Stimulated activated CD4-positive, alpha-beta T cell treated with anti-CD3 and anti-CD28 coated beads, TNF-alpha, amount 100 ng/mL, for 1 hour (primary cell): ENCODE measurements around the gene MARCHF5.
A peak's percentile ranks its signal among the peaks of the same experiment; 100 is the strongest.

ENCODE experiments used
- DNase-seq, 3 donors: peaks; one replicate each; pipeline ENCODE4 v3.0.0-alpha.2; 2020; ENCODE audit warnings: low read depth in 3 of 3, low spot score in 1 of 3

The MARCHF5 gene, protein sequence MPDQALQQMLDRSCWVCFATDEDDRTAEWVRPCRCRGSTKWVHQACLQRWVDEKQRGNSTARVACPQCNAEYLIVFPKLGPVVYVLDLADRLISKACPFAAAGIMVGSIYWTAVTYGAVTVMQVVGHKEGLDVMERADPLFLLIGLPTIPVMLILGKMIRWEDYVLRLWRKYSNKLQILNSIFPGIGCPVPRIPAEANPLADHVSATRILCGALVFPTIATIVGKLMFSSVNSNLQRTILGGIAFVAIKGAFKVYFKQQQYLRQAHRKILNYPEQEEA

DNA sequence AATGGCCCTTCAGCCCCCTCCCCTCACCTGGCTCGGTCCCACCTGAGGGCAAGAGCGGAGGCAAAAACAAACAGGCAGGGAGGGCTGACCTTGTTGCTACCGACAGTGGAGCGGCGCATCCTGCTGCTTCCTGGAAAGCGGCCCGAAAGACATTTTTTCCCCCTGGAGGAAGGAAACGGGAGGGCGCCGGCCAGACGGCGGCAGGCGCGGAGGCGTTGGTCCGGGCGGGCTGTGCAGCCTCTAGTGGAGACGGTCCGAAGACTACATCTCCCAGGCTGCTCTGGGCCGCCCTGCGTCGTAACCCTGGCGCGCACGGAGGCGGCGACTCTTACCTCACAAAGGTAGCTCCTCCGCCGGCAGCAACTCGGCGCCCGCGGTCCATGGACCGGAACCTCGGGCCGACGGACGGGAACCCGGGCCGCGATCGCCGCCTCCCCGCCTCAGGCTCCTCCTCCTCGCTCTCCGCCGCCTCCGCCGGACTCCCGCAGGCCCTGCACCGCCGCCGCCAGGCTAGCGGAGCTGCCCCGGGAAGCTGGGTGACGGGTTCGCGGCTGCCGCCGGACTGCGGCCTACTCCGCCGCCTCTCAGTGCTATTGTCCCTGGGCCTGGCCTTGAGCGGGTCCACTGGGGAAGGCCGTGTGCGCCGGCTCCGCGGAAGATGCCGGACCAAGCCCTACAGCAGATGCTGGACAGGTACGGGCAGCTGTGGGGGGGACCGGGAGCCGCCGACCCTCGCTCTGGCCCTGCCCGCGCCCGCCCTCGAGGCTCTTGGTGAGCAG is at the start of gene MARCHF5, which contains the start of gene CPEB3:
MARCHF5 (plus strand) TSS at position 331 of the 779 bp plus-strand sequence; CDS start at position 659, 328 bp downstream.
CPEB3 (minus strand) TSS at position 242 of the 779 bp plus-strand sequence. CDS start 50,728 bp downstream, outside the sequence.
- DNase-seq: peak; percentile 71 to 78 (median 76)

DNA sequence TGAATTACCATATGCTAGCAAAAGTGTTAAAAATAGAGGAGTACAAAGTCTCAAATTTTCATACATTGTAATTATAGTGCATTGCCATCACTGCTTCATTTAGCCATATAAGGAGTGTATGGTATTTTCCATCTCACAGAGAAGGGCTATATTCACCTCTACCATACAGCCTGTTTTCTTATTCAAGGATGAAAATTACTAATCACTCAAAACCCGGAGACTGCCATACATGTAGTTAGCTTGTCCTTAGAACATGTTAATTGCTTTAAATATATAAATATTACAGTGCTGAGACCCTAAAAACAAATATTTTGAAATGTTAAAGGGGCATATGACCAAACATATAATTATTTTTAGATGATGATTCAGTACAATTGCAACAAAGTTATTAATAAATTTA is 49.5 kb upstream of the MARCHF5 start:
- DNase-seq: no peak

DNA sequence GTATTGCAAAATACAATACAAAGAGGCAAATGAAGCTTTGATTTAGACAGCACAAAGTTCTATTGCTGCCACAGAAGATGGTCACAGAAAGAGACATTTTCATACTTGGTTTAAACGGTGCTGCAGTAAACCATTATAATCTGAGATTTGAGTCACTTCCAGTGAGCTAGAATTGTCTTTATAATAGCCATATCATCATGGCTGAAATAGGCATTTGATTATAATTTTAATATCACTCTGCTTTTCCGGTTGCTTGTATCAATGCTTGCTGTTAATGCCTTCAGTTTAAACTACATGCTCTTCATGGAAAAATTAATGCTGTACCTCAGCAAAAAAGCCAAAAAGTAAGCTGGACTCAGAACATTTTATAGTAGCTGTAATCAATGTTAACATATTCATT is 48.6 kb upstream of the MARCHF5 start:
- no peak for DNase-seq

DNA sequence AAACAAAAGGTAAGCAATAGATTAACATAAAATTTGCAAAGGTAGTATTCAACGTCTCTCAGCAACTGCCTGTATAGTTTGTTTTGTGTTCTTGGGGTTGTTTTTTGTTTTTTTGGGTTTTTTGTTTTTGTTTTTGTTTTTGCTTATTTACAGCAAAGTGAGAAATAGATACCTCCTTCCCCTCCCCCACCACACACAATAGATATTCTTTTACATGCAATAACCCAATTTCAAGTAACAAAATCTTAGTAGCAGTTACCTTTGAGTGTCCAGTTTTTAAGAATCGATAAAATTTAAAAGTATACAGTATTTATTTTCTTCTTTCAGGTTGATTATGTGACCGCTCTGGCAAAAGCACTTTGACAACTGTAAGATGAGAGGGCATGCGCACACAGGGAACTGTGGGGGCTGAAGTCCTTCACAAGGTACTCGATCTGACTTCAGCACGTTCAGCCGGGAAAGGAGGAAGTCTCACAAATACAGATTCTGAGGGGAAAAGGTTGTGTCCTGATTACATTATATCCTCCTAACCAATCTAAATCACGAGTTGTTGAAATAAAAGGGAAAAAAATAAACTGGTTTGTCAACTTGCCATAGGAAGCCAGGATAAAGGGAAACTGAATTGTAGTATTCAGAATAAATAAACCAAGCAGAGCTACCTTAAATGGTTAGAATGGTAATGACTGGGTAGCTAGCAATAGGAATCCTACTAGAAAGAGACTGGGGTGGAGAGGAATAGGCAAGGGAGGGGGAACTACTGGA is 47.9 kb upstream of the MARCHF5 start:
- DNase-seq: peak in 1 of 3 donors; percentile 14

DNA sequence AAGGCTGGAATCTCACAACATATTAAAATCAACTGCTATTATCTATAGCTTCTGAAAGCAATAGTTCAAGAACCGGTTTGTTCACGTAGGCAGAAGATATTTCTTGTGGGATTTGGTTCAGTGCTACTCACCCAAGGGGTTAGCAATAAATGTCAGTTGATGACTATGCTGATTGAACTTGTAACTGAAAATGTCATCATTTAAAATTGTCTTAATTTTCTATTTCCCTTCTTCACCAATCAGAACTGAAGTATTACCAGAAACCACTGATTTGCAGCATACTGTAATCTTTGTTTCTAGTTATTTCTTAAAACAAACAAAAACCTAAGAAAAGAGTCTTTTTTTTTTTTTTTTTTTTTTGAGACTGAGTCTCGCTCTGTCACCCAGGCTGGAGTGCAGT is 46.2 kb upstream of the MARCHF5 start:
- no peak for DNase-seq

DNA sequence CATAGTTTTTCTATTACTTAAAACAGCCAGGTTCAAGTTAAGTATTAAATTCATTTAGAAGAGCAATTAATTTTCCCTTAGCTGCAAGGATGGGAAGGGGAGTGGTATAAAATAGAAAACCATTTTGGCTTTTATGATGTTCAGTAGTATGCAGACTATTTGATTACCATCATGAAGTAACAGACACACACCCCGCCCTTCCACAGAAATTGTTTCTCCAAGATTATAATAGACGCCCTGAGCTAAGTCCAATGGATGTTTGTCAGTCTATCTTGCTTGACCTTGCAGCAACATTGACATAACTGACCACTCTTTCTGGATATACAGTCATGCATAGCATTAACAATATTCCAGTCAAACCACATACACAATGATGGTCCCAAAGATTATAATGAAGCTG is 42.4 kb upstream of the MARCHF5 start:
- DNase-seq: no peak

DNA sequence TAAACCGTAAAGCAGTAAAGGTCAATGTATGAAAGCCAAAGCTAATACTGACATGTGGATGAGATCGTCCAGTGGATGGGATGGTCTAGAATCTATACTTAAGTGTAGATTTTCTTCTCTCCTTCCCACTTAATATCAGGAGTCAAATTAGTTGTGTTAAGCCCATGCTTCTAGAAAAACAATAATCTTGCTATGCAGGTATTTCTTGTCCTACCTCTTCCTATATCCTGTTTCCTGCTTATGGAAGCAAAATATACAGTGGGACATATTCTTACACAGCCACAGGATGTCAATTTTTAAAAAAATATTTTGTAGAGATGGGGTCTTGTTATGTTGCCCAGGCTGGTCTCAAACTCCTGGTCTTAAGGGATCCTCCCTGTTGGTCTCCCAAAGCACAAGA is 27.6 kb upstream of the MARCHF5 start:
- no peak for DNase-seq

DNA sequence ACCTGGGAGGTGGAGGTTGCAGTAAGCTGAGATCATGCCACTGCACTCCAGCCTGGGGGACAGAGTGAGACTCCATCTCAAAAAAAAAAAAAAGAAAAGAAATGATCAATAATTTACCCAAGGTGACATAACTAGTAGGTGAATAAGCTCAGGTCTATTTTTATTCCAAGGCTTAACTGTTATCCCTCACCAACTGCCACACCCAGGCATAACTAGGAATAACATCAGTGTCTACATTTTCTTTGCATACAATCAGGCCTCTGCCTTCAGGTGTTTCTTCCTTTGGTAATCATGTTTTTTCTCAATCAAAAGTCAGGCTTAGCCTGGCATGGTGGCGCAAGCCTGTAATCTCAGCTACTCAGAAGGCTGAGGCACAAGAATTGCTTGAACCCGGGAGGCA is 26.7 kb upstream of the MARCHF5 start:
- no peak for DNase-seq

DNA sequence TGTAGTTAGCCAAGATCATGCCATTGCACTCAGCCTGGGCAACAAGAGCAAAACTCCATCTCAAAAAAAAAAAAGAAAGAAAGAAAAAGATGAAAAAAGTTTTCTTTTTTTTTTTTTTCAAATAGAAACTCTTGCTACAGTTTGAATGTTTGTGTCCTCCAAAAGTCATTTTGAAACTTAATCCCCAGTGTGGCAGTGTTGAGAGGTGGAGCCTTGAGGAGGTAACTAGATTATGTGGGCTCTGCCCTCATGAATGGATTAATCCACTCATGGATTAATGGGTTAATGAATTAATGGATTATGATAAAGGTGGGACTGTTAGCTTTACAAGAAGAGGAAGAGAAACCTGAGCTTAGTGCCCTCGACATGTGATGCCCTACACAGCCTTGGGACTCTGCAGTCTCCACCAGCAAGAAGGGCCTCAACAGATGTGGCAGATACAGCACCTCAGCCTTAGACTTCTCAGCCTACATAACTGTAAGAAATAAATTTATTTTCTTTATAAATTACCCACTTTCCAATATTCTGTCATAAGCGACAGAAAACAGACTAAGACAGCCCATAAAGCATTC is 25.2 kb upstream of the MARCHF5 start:
- DNase-seq: no peak

DNA sequence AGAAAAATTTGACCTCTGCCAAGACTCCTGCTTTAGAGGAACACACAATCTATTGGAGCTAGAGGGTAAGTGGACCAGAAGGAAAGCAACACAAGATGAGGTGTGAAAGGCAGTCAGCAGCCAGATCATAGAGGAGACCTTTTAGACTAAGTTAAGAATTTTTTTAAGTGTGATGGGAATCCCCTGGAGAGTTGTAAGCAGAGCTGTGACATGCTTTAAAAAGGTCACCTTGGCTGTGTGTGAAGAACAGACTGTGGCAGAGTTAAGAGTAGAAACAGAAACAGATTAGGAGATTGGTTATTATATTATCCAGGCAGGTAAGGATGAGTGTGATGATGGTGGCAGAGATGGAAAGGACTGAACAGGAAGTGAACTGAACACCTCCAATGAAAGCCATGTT is 23.6 kb upstream of the MARCHF5 start:
- DNase-seq: no peak

DNA sequence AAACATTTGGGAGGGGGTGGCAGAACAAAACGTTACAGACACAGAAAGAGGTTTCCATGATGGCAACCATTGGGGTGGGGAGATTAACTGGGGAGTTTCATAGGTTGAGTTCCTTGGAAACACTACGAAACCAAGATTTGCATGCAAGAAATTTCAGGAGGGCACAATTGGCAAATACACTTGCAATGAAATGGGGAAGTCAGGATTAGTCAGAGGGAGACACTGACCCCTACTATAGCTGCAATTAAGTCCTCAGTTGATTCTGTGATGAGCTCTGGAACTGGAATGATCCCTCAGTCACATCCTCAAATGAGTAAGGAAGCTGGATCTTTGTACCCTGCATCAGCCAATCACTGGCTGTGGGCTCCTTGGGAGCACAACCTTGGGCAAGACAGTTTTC is 22.2 kb upstream of the MARCHF5 start:
- DNase-seq: no peak

DNA sequence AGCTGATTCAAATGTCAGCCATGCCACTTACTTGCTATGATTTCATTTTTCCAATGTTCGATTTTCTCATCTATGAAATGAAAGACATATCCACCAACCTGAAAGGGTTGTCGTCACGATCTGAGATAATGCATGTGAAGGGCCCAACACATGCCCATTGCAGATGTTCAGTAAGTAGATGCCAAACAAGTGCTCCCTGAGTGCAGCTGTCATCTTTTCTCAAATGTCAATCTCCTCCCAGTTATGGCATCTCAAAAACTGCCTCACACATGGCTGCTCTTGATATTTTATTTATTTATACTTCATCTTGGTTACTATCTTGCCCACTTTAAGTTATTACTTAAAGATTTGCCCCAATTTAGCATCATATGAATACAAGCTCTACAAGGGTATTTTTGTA is 16.9 kb upstream of the MARCHF5 start:
- no peak for DNase-seq

DNA sequence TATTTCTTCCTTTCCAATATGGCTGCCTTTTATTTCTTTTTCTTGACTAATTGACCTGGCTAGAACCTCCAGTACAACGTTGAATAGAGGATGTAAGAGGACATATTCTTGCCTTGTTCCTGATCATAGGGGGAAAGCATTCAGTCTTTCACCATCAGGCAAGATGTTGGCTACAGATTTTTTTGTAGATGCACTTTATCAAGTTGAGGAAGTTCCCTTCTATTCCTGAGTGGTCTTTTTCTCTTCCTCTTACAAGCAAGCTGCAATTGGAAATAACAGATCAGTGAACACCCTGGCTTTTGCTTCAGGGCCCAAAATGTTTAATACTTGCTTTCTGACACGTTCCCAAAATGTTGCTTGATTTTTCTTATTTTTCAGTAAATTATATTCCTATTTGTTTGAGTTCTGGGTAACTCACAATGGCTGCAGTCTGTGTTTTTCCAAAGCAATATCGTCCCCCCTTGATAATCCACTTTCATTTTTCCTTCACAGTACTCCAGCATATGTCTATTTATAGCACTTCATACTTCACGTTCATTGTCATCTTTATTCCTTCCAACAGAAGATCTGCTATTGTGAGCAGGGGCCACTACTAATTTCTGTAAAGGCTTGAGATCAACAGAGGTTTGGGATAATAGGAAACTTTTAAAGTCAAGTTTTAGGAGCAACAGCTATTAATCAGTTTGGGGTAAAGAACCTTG is 11.8 kb upstream of the MARCHF5 start:
- DNase-seq: no peak

DNA sequence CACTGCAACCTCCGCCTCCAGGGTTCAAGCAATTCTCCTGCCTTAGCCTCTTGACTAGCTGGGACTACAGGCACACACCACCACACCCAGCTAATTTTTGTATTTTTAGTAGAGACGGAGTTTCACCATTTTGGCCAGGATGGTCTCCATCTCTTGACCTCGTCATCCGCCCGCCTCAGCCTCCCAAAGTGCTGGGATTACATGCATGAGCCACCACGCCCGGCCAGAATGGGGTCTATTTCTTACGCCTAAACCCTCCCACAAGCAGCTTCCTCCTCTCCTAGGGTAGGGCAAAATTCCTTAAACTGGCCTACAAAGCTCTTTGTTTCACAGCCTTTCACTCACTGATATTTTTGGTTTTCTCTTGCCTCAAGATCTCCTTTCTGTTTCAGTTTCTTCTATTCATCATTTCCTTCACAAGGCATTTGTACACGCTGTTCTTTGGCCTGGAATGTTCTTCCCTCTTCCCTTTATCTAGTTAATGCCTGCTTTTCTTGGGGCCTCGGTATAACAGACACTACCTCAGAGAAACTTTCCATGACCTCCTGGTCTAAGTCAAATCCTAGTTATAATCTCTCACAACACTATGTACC is 6.8 kb upstream of the MARCHF5 start:
- no peak for DNase-seq

DNA sequence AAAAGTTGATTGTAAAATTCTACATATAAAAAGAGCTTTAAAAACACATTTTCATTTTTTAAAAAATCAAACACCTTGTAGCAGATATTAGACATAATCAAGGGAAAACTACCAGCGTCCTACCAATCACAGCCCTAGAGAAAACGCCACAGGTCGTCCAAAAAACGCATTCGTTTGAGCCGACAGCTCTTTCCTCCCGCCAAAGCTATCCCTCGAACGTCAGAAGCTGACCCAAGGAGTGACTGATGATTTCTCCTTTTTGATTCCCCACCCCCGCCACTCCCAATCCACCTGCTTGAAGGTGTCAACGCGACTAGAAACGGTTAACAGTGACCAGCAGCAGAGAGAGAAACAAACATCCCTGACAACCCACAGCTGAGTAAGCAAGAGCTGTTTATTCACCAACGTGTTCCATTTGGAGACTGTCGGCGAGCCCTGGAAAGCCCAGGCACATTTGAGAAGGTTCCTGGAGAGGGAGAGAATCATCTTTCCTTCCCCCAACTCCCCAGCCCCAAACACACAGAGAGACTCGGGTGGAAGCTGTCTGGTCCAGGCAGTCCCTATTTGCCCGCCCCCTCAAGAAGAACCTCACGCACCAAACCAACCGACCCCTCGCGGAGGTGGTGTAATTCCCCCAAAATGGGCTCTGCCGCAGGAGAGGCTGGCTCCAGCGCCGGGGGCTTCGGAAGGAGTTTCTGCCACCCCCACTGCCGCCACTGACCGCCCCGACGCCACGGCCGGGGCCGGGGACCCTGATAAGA is 711 bp upstream of the MARCHF5 start:
- DNase-seq: peak in 1 of 3 donors; percentile 14

DNA sequence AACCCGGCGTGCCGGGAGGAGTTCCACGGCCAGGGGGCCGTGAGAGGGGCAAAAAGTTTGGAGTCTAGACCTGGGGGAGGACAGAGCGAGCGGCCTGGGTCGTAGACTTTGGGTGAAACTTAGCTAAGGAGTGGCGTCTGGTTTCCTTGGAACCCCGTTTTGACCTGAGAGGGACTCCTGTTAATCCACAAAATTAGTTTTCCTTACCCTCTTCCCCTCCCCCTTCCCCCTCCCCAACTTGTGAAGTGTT is 574 bp downstream of the MARCHF5 start:
- DNase-seq: no peak

DNA sequence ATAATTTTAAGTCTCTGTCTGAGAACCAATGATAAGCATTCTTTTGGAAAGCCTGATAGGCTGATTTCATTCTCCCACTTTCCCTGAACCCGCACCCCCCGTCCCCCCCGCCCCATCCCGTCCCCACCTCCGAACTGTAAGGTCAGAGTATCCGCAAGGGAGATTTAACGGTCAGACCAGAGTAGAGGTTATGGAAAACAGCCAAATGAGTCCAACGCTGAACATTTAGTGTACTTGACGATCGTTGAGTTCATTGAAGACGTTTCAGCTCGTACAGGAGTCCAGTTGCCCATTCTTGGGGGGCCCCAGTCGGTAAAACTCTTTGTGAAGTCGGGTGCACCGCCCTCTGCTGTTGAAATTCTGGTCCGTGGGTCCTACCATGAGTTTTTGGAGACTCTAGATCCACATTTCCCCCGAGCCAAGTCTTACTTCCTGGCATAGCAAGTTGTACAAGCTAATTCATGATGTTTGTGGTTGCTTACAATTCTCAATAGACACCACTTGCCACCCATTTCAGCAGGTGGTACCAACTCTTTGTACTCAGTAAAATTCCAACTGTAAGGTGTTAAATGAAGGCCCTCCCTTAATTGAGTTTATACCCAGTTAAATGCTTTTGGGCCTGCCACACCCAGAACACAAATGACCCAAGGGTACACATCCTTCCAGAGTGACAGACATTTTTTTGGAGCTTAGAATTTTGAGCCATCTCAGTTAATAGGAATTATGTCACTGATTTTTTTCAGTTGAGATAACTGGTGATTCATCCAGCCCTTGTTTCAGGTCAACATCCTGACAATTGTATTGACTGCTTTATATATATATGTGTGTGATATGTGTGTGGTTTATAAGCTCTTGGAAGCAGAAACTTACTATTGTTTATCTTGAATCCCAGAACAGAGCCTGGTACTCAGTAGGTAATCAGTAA is 1.2 kb downstream of the MARCHF5 start:
- peak in 1 of 3 donors; percentile 1 for DNase-seq

DNA sequence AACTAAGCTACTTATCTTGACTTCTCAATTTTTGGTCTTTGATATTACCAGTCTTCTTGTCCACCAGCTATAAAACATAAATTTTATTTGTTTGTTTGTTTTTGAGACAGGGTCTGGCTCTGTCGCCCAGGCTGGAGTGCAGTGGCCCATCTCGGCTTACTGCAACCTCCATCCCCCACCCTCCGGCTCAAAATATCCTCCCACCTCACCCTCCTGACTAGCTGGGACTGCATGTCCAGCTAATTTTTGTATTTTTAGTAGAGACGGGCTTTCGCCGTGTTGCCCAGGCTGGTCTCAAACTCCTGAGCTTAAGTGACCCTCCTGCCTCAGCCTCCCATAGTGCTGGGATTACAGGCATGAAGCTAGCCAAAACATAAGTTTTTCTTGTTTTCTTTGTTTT is 7.5 kb downstream of the MARCHF5 start:
- no peak for DNase-seq

DNA sequence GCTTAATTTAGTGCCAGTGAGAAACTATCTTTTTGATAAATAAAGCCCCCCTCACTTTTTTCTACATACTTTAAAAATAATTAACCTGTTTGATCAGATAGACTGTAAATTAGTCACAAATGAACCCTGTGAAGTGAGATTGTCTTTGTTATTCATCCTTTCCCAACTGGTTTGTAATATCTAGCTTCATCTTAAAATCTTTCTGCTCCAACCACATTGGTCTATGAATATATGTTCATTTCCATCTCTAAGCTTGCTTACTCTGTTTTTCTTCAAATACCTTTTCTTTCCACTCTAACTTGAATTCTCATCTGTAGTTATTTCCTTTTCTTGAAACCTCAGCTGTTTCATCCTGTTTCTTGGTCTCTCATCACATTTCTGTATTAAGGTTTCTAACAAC is 12.1 kb downstream of the MARCHF5 start:
- DNase-seq: no peak
